HCT116 (cell line): ENCODE results near the gene CSPG4. TPM values are rescaled to one million over a fixed set of nuclear protein-coding genes. Genes with fewer than 3 reads are reported as not detected.

Source experiments
- ATAC-seq: fragments of 200-7000 bp; cut with Tn5 transposase; 2 replicates; pipeline ENCODE4 v1.9.1; 2020; ENCODE audit warnings: mild to moderate bottlenecking, moderate library complexity
- BruUV-seq: library from RNA; stranded (reverse); fragments of 400-500 nt; replicated peaks from 2 replicates; lab custom pipeline; 2021; lab: Mats Ljungman, UMichigan
- CTCF ChIA-PET: fragments of 300-600 bp; sonication (Branson Sonifier 250); formaldehyde crosslinking; loops from one replicate; lab custom pipeline; 2021; ENCODE audit warnings: antibody characterized with exemption; lab: Charles Lee
- POLR2A ChIA-PET: fragments of 300-600, 350-600 bp; sonication (Branson Sonifier 250); formaldehyde crosslinking; loops from one replicate; lab custom pipeline; 2021; ENCODE audit warnings: antibody characterized with exemption; lab: Charles Lee
- RAD21 ChIA-PET, 2 experiments: fragments of 300-600 bp; sonication (Branson Sonifier 250); formaldehyde crosslinking; loops; one replicate each; lab custom pipeline; 2023; ENCODE audit warnings: low total read pairs in 2 of 2; ENCODE audit not compliant: uncharacterized antibody in 2 of 2, unreplicated experiment in 2 of 2, low non-redundant PET in 1 of 2; lab: Charles Lee
- DNase-seq: peaks from one replicate; pipeline ENCODE4 v3.0.0-alpha.2; 2010; ENCODE audit warnings: low read depth, low spot score
- H2AFZ ChIP-seq: fragments of 200-600 bp; shearing (Covaris generic), sonication (generic); 2 replicates; pipeline ENCODE4 v1.6.1; 2017; ENCODE audit warnings: low read depth, mixed run types, mixed read lengths, antibody characterized with exemption, low read length; ENCODE audit not compliant: poor library complexity, severe bottlenecking
- H3K27ac ChIP-seq: 2 replicates; pipeline ENCODE4 v1.5.1; 2012; ENCODE audit warnings: low read depth, low read length
- H3K27me3 ChIP-seq: fragments of 200-600 bp; sonication (generic); 2 replicates; pipeline ENCODE4 v1.6.1; 2016; ENCODE audit warnings: mixed run types, low read length, mixed read lengths; ENCODE audit not compliant: insufficient read depth
- H3K36me3 ChIP-seq, 2 experiments: fragments of 200-500 bp in 1 of 2; fragments of 200-600 bp in 1 of 2; sonication (Bioruptor generic) in 1 of 2; sonication (generic) in 1 of 2; 2 replicates each; pipeline versions ENCODE4 v1.5.1 to v1.6.1; 2014 to 2016; ENCODE audit warnings: low read length in 2 of 2, inconsistent platforms in 1 of 2, mixed read lengths in 1 of 2, mixed run types in 1 of 2; ENCODE audit not compliant: insufficient read depth in 2 of 2, control insufficient read depth in 1 of 2
- H3K4me1 ChIP-seq, 2 experiments: fragments of 200-600 bp in 1 of 2; sonication (generic) in 1 of 2; 2 replicates each; pipeline versions ENCODE4 v1.5.1 to v1.6.1; 2012 to 2017; ENCODE audit warnings: low read length in 2 of 2, inconsistent platforms in 1 of 2, mild to moderate bottlenecking in 1 of 2, mixed read lengths in 1 of 2, mixed run types in 1 of 2, moderate library complexity in 1 of 2; ENCODE audit not compliant: insufficient read depth in 2 of 2, control insufficient read depth in 1 of 2
- H3K4me2 ChIP-seq: fragments of 200-600 bp; sonication (generic); 2 replicates; pipeline ENCODE4 v1.6.1; 2017; ENCODE audit warnings: mixed run types, low read length, mixed read lengths
- H3K4me3 ChIP-seq, 2 experiments: fragments of 200-600 bp in 1 of 2; sonication (generic) in 1 of 2; replicated peaks in 1 of 2; 2 replicates each; pipeline ENCODE4 v1.5.1; 2011 to 2016; ENCODE audit warnings: low read length in 2 of 2, control low read depth in 1 of 2, low read depth in 1 of 2, mild to moderate bottlenecking in 1 of 2, mixed read lengths in 1 of 2, mixed run types in 1 of 2
- H3K79me2 ChIP-seq: fragments of 200-600 bp; sonication (generic); 2 replicates; pipeline ENCODE4 v1.6.1; 2017; ENCODE audit warnings: mild to moderate bottlenecking, mixed run types, low read length, moderate library complexity, mixed read lengths; ENCODE audit not compliant: insufficient read depth
- H3K9ac ChIP-seq: fragments of 200-600 bp; sonication (generic); 2 replicates; pipeline ENCODE4 v1.6.1; 2016; ENCODE audit warnings: low read length, mixed read lengths
- H3K9me2 ChIP-seq: fragments of 200-600 bp; sonication (generic), shearing (Covaris generic); 2 replicates; pipeline ENCODE4 v1.6.1; 2017; ENCODE audit warnings: mixed run types, mild to moderate bottlenecking, moderate library complexity; ENCODE audit not compliant: insufficient read depth
- H3K9me3 ChIP-seq, 2 experiments: fragments of 200-500 bp in 1 of 2; fragments of 200-600 bp in 1 of 2; sonication (Bioruptor generic) in 1 of 2; sonication (generic) in 1 of 2; 2 replicates each; pipeline ENCODE4 v1.6.1; 2014 to 2017; ENCODE audit warnings: low read length in 2 of 2, mixed read lengths in 2 of 2, inconsistent platforms in 1 of 2, low read depth in 1 of 2, mild to moderate bottlenecking in 1 of 2, mixed run types in 1 of 2, moderate library complexity in 1 of 2; ENCODE audit not compliant: control insufficient read depth in 1 of 2, insufficient read depth in 1 of 2
- H4K20me1 ChIP-seq: fragments of 200-600 bp; sonication (generic), shearing (Covaris generic); 2 replicates; pipeline ENCODE4 v1.6.1; 2017; ENCODE audit warnings: mixed run types, mild to moderate bottlenecking, moderate library complexity; ENCODE audit not compliant: insufficient read depth
- CBX3 ChIP-seq: IDR thresholded peaks from 2 replicates; pipeline ENCODE4 v1.6.1; 2012; ENCODE audit warnings: low read depth
- CEBPB ChIP-seq: IDR thresholded peaks from 2 replicates; pipeline ENCODE4 v1.6.1; 2012; ENCODE audit warnings: low read depth
- CTCF ChIP-seq, 3 experiments: fragments of 200-600 bp in 1 of 3; sonication (generic) in 1 of 3; IDR thresholded peaks in 2 of 3; conservative IDR thresholded peaks in 1 of 3; 2 replicates each; pipeline ENCODE4 v1.5.1; 2012 to 2017; ENCODE audit warnings: low read depth in 2 of 3, low read length in 2 of 3, antibody characterized with exemption in 1 of 3, borderline replicate concordance in 1 of 3, control low read depth in 1 of 3, mild to moderate bottlenecking in 1 of 3, mixed read lengths in 1 of 3, mixed run types in 1 of 3, moderate library complexity in 1 of 3; ENCODE audit not compliant: insufficient read depth in 1 of 3
- EGR1 ChIP-seq: IDR thresholded peaks from 2 replicates; pipeline ENCODE4 v1.6.1; 2012; ENCODE audit warnings: low read depth
- ELF1 ChIP-seq: IDR thresholded peaks from 2 replicates; pipeline ENCODE4 v1.6.1; 2012; ENCODE audit warnings: low read depth, borderline replicate concordance
- EZH2 ChIP-seq: fragments of 200-600 bp; sonication (generic); IDR thresholded peaks from 2 replicates; pipeline ENCODE4 v1.6.1; 2017; ENCODE audit warnings: antibody characterized with exemption, mixed run types
- EZH2phosphoT487 ChIP-seq: fragments of 200-600 bp; IDR thresholded peaks from 2 replicates; pipeline ENCODE4 v1.6.1; 2018; ENCODE audit warnings: antibody characterized with exemption, borderline replicate concordance
- FOSL1 ChIP-seq: IDR thresholded peaks from 2 replicates; pipeline ENCODE4 v1.6.1; 2012; ENCODE audit warnings: low read depth
- POLR2A ChIP-seq: IDR thresholded peaks from 2 replicates; pipeline ENCODE4 v1.7.0; 2011; ENCODE audit warnings: borderline replicate concordance; ENCODE audit not compliant: insufficient read depth, insufficient read length; ENCODE audit errors: extremely low read depth
- POLR2AphosphoS5 ChIP-seq: IDR thresholded peaks from 2 replicates; pipeline ENCODE4 v1.6.1; 2011; ENCODE audit warnings: mild to moderate bottlenecking, low read depth, low read length, moderate library complexity
- RAD21 ChIP-seq: IDR thresholded peaks from 2 replicates; pipeline ENCODE4 v1.6.1; 2012; ENCODE audit warnings: low read depth, mild to moderate bottlenecking
- SIN3A ChIP-seq: IDR thresholded peaks from 2 replicates; pipeline ENCODE4 v1.6.1; 2012; ENCODE audit warnings: low read depth
- SP1 ChIP-seq: IDR thresholded peaks from 2 replicates; pipeline ENCODE4 v1.6.1; 2012; ENCODE audit warnings: low read depth
- SRF ChIP-seq: IDR thresholded peaks from 2 replicates; pipeline ENCODE4 v1.6.1; 2012; ENCODE audit warnings: low read depth
- TCF7L2 ChIP-seq: IDR thresholded peaks from 2 replicates; pipeline ENCODE4 v1.7.0; 2011; ENCODE audit warnings: borderline replicate concordance, inconsistent platforms; ENCODE audit not compliant: insufficient read depth, insufficient read length; ENCODE audit errors: extremely low read depth
- YY1 ChIP-seq: IDR thresholded peaks from 2 replicates; pipeline ENCODE4 v1.6.1; 2011; ENCODE audit warnings: low read length, low read depth, moderate library complexity, mild to moderate bottlenecking; ENCODE audit not compliant: insufficient replicate concordance; ENCODE audit errors: extremely low read depth
- ZNF274 ChIP-seq: fragments of 200-500 bp; sonication (Bioruptor generic); IDR thresholded peaks from 2 replicates; pipeline ENCODE4 v1.6.1; 2014; ENCODE audit warnings: mild to moderate bottlenecking, low read depth, low read length, inconsistent platforms
- intact Hi-C: fragments of 100-400 bp; cut with micrococcal nuclease; formaldehyde crosslinking; loops from 2 replicates; pipeline ENCODE4 v1.10.0; 2022
- total RNA-seq: library from RNA; stranded (reverse); gene quantifications from one replicate; pipeline ENCODE4 v1.2.1, GENCODE V29; 2021; ENCODE audit not compliant: unreplicated experiment
- TF ChIP-seq, protein P1 (sequence below): IDR thresholded peaks from 2 replicates; pipeline ENCODE4 v1.6.1; 2012; ENCODE audit warnings: low read depth
- TF ChIP-seq, protein P2 (sequence below): IDR thresholded peaks from 2 replicates; pipeline ENCODE4 v1.6.1; 2012

The CSPG4 gene
- total RNA-seq, 1 experiment from 2014 or later = 18.1 TPM

- BruUV-seq = no TSS peak
- H3K27me3 ChIP-seq = no peaks in the 10 kb centered on the region
- CTCF ChIA-PET = no interaction called here
- no peaks in the 10 kb centered on the region for H4K20me1 ChIP-seq
- H3K9me2 ChIP-seq = no peaks in the 10 kb centered on the region
- peaks cover 10 to 19% of the 10 kb centered on the region in 2 experiments; a peak in 3 of 4 replicates for H3K4me1 ChIP-seq
- no peak overlapping the region for H2AFZ ChIP-seq
- H3K79me2 ChIP-seq = no peaks in the 10 kb centered on the region
- POLR2A ChIA-PET = no interaction called here
- no peak overlapping the region for H3K4me3 ChIP-seq
- intact Hi-C loops = no loop called here
- RAD21 ChIA-PET = no interaction called here
- H3K4me2 ChIP-seq = no peak overlapping the region
- H3K36me3 ChIP-seq = no peaks in the 10 kb centered on the region
- H3K27ac ChIP-seq = no peak overlapping the region
- TF ChIP-seq, protein P1, sequence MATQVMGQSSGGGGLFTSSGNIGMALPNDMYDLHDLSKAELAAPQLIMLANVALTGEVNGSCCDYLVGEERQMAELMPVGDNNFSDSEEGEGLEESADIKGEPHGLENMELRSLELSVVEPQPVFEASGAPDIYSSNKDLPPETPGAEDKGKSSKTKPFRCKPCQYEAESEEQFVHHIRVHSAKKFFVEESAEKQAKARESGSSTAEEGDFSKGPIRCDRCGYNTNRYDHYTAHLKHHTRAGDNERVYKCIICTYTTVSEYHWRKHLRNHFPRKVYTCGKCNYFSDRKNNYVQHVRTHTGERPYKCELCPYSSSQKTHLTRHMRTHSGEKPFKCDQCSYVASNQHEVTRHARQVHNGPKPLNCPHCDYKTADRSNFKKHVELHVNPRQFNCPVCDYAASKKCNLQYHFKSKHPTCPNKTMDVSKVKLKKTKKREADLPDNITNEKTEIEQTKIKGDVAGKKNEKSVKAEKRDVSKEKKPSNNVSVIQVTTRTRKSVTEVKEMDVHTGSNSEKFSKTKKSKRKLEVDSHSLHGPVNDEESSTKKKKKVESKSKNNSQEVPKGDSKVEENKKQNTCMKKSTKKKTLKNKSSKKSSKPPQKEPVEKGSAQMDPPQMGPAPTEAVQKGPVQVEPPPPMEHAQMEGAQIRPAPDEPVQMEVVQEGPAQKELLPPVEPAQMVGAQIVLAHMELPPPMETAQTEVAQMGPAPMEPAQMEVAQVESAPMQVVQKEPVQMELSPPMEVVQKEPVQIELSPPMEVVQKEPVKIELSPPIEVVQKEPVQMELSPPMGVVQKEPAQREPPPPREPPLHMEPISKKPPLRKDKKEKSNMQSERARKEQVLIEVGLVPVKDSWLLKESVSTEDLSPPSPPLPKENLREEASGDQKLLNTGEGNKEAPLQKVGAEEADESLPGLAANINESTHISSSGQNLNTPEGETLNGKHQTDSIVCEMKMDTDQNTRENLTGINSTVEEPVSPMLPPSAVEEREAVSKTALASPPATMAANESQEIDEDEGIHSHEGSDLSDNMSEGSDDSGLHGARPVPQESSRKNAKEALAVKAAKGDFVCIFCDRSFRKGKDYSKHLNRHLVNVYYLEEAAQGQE = no peak
- TF ChIP-seq SIN3A (no peak), FOSL1 (no peak), CTCF (IDR thresholded peaks at IDR 0.05 in 2 of 3, conservative IDR thresholded peaks at IDR 0.05 in 1 of 3; ENCODE audit: borderline replicate concordance in 1 of 3, insufficient read depth in 1 of 3, low read depth in 2 of 3, low read length in 2 of 3) (no peak), ELF1 (no peak), EZH2phosphoT487 (no peak), SRF (no peak), RAD21 (no peak), POLR2AphosphoS5 (no peak), CEBPB (no peak), YY1 (no peak), CBX3 (no peak), SP1 (no peak), TCF7L2 (no peak), POLR2A (no peak), ZNF274 (no peak), EGR1 (no peak), EZH2 (no peak)
- TF ChIP-seq, protein P2, sequence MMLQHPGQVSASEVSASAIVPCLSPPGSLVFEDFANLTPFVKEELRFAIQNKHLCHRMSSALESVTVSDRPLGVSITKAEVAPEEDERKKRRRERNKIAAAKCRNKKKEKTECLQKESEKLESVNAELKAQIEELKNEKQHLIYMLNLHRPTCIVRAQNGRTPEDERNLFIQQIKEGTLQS = no peak
- no peak for ATAC-seq
- no peak overlapping the region for H3K9ac ChIP-seq
- DNase-seq = no peak
- H3K9me3 ChIP-seq = no peaks in the 10 kb centered on the region
These were observed 16.9 kb downstream of the CSPG4 start for GRCh38 chr15:75695634-75696310.
